Common myeloid progenitor, CD34-positive (primary cell): Measurements from ENCODE around the gene TMEM178B.

Source experiments
- CTCF ChIA-PET: fragments of 350-600 bp; sonication (Branson Sonifier 250); formaldehyde crosslinking; loops from one replicate; lab custom pipeline; 2021; ENCODE audit warnings: antibody characterized with exemption; lab: Charles Lee
- POLR2A ChIA-PET: fragments of 350-600 bp; sonication (Branson Sonifier 250); formaldehyde crosslinking; loops from one replicate; lab custom pipeline; 2021; ENCODE audit warnings: antibody characterized with exemption; lab: Charles Lee
- DNase-seq, 3 donors: peaks; one replicate each; pipeline versions ENCODE4 v3.0.0 to v3.0.0-alpha.2; 2013
- H3K27ac ChIP-seq, 2 experiments: 1 replicate in 1 of 2; 2 replicates in 1 of 2; pipeline ENCODE4 v1.7.0; 2013; ENCODE audit warnings: inconsistent platforms in 2 of 2, low read length in 2 of 2, mild to moderate bottlenecking in 2 of 2, low read depth in 1 of 2, moderate library complexity in 1 of 2; ENCODE audit not compliant: severe bottlenecking in 2 of 2, insufficient read depth in 1 of 2, poor library complexity in 1 of 2
- H3K27me3 ChIP-seq, 5 experiments: replicated peaks in 2 of 5; 1 replicate in 3 of 5; 2 replicates in 2 of 5; pipeline versions ENCODE4 v1.6.1 to v1.7.0; 2013; ENCODE audit warnings: low read length in 4 of 5, mild to moderate bottlenecking in 2 of 5, moderate library complexity in 2 of 5, inconsistent platforms in 1 of 5; ENCODE audit not compliant: insufficient read depth in 5 of 5, control insufficient read depth in 4 of 5
- H3K36me3 ChIP-seq, 4 experiments: 1 replicate in 2 of 4; 2 replicates in 2 of 4; pipeline versions ENCODE4 v1.6.1 to v1.7.0; 2013; ENCODE audit warnings: low read length in 3 of 4, control low read depth in 1 of 4, mild to moderate bottlenecking in 1 of 4; ENCODE audit not compliant: control insufficient read depth in 4 of 4, insufficient read depth in 4 of 4
- H3K4me1 ChIP-seq, 4 experiments: 1 replicate in 3 of 4; 2 replicates in 1 of 4; pipeline versions ENCODE4 v1.6.1 to v1.7.1; 2013; ENCODE audit warnings: low read length in 3 of 4, mild to moderate bottlenecking in 3 of 4, control low read depth in 1 of 4, inconsistent platforms in 1 of 4, moderate library complexity in 1 of 4; ENCODE audit not compliant: control insufficient read depth in 4 of 4, insufficient read depth in 4 of 4; ENCODE audit errors: control extremely low read depth in 1 of 4
- H3K4me3 ChIP-seq, 7 experiments: 1 replicate in 4 of 7; 2 replicates in 3 of 7; pipeline versions ENCODE4 v1.5.1 to v1.7.0; 2013; ENCODE audit warnings: mild to moderate bottlenecking in 7 of 7, low read length in 6 of 7, moderate library complexity in 6 of 7, inconsistent platforms in 2 of 7, low read depth in 2 of 7, control low read depth in 1 of 7; ENCODE audit not compliant: insufficient read depth in 4 of 7, control insufficient read depth in 1 of 7; ENCODE audit errors: extremely low read depth in 1 of 7
- H3K9me3 ChIP-seq, 5 experiments: 1 replicate in 4 of 5; 2 replicates in 1 of 5; pipeline versions ENCODE4 v1.6.1 to v1.7.1; 2013; ENCODE audit warnings: low read length in 4 of 5, mild to moderate bottlenecking in 2 of 5, inconsistent platforms in 1 of 5, low read depth in 1 of 5, moderate library complexity in 1 of 5; ENCODE audit not compliant: control insufficient read depth in 4 of 5, insufficient read depth in 2 of 5; ENCODE audit errors: control extremely low read depth in 1 of 5
- WGBS: methylation state at CpG from one replicate; pipeline ENCODE4 v1.1.5; 2013; ENCODE audit not compliant: insufficient coverage; 5-methylcytosine and 5-hydroxymethylcytosine counted together

The TMEM178B gene

GRCh38 chr7:141151746-141152145 is 77.9 kb downstream of the TMEM178B start:
- Histone ChIP-seq H3K27ac (no peak overlapping the region), H3K27me3 (no peaks in the 10 kb centered on the region), H3K36me3 (no peaks in the 10 kb centered on the region), H3K4me3 (no peak overlapping the region), H3K4me1 (no peaks in the 10 kb centered on the region), H3K9me3 (peaks cover 0 to 1% (median 0%) of the 10 kb centered on the region in 5 experiments)
- CTCF ChIA-PET = no interaction called here
- no peak for DNase-seq
- POLR2A ChIA-PET = no interaction called here
- 100% methylated on average over 4 of the region's 4 CpGs for WGBS

- Histone ChIP-seq H3K4me3 (no peak overlapping the region), H3K4me1 (no peaks in the 10 kb centered on the region), H3K27ac (no peak overlapping the region), H3K36me3 (no peaks in the 10 kb centered on the region), H3K9me3 (peaks cover 0 to 1% (median 0%) of the 10 kb centered on the region in 5 experiments), H3K27me3 (no peaks in the 10 kb centered on the region)
- WGBS = no CpG with 5 or more reads among the region's 3 CpGs
- ChIA-PET CTCF (no interaction called here), POLR2A (no interaction called here)
- no peak for DNase-seq
These were observed 79.4 kb downstream of the TMEM178B start for GRCh38 chr7:141153231-141153630.

GRCh38 chr7:141154131-141154732 is 80.4 kb downstream of the TMEM178B start:
- Histone ChIP-seq H3K27me3 (no peaks in the 10 kb centered on the region), H3K27ac (no peak overlapping the region), H3K4me3 (no peak overlapping the region), H3K4me1 (no peaks in the 10 kb centered on the region), H3K9me3 (peaks cover 0 to 1% (median 0%) of the 10 kb centered on the region in 5 experiments), H3K36me3 (no peaks in the 10 kb centered on the region)
- WGBS = 97% methylated on average over 5 of the region's 6 CpGs
- ChIA-PET CTCF (no interaction called here), POLR2A (no interaction called here)
- DNase-seq = no peak

- Histone ChIP-seq H3K36me3 (no peaks in the 10 kb centered on the region), H3K4me3 (no peak overlapping the region), H3K4me1 (no peaks in the 10 kb centered on the region), H3K27me3 (no peaks in the 10 kb centered on the region), H3K9me3 (peaks cover 0 to 1% (median 0%) of the 10 kb centered on the region in 5 experiments), H3K27ac (no peak overlapping the region)
- DNase-seq = no peak
- WGBS = 77% methylated on average over 3 of the region's 4 CpGs
- CTCF ChIA-PET = no interaction called here
- POLR2A ChIA-PET = no interaction called here
These were observed 82.5 kb downstream of the TMEM178B start for GRCh38 chr7:141156407-141156806.

DNA sequence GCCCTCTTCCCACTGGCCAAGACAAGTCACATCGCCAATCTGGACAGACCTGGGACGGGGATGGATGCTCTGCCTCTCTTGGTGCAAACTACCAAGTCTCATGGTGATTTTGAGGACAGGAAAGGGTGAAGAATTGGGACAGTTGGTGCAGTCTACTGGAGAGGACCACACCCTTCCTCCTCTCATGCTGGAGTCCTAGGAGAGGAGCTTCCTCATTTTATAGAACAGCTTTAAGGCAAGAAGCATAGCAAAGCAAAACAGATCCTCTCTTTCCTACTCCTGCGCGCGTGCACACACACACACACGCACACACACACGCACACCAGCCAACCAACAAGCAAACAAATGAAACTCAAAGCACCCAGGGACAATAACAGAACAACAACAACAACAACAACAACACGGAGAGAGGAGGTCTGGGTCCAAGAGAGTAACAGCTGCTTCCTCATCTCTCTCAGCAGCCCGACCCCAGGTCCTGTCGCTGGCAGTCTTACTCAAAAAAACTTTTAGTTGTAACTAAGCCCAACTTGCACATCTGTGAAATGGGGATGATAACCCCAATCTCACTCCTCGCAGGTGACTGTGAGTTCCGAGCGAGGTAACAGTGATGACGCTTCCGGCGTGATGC is 83.4 kb downstream of the TMEM178B start:
- CTCF ChIA-PET = no interaction called here
- Histone ChIP-seq H3K4me1 (no peaks in the 10 kb centered on the region), H3K36me3 (no peaks in the 10 kb centered on the region), H3K4me3 (no peak overlapping the region), H3K27me3 (no peaks in the 10 kb centered on the region), H3K27ac (no peak overlapping the region), H3K9me3 (peaks cover 0 to 1% (median 0%) of the 10 kb centered on the region in 5 experiments)
- 100% methylated on average over 2 of the region's 16 CpGs for WGBS
- peak in 2 of 3 donors; percentile 7 to 21 for DNase-seq
- POLR2A ChIA-PET = no interaction called here

DNA sequence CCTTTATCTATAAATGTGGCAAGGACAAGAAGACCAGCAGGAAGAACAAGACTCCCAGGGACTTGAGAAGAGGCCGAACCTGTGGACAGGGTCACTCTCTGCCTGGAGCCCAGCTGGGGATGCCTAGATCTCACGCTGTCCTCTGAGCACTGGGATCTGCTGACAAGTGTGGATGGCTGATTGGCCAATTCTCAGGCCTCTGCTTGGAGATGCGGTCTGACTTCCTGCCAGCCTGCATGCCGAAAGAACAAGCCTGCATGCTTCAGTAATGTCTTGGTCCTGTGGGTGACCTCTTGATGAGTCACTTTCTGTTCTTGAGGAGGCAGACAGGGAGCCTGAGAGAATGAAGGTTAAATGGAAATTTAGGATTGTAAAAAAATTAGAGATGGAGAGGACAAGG is 84.7 kb downstream of the TMEM178B start:
- no peaks in the 10 kb centered on the region for H3K27me3 ChIP-seq
- POLR2A ChIA-PET = no interaction called here
- peaks cover 0 to 1% (median 0%) of the 10 kb centered on the region in 5 experiments for H3K9me3 ChIP-seq
- H3K27ac ChIP-seq = no peak overlapping the region
- no peak for DNase-seq
- no peaks in the 10 kb centered on the region for H3K4me1 ChIP-seq
- H3K4me3 ChIP-seq = no peak overlapping the region
- 81% methylated on average over 4 of the region's 4 CpGs for WGBS
- H3K36me3 ChIP-seq = no peaks in the 10 kb centered on the region
- CTCF ChIA-PET = no interaction called here

DNA sequence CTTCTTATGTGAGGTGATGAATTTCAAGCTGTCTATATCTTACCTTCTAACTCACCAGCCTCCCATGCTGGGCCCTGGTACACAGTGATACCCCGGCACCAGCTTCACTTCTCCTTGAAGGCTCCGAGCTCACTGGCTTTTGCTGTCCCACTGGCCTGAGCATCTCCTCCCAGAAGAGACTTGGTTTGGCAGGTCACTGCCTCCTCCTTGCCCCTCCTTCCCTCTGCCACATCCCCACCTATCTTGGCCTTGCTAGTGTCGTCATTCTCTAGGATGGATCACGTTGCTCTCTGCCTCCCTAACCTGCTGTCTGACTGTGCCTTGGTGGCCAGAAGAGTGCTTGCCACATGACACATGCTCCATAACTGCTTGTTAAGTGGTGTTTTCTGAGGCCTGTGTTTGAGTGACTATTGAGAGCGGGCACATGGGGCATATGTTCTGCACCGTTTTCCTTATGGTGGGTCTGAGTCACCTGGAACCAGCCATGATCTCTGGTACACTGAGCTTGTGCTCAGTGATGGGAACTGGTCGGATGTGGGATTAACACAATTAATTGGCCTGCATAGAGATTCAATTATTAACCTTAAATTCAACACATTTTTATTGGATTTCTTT is 86.5 kb downstream of the TMEM178B start:
- Histone ChIP-seq H3K4me3 (no peak overlapping the region), H3K4me1 (no peaks in the 10 kb centered on the region), H3K36me3 (no peaks in the 10 kb centered on the region), H3K9me3 (peaks cover 0 to 1% (median 0%) of the 10 kb centered on the region in 5 experiments), H3K27me3 (no peaks in the 10 kb centered on the region), H3K27ac (no peak overlapping the region)
- WGBS = 93% methylated on average over 4 of the region's 7 CpGs
- ChIA-PET POLR2A (no interaction called here), CTCF (interaction anchor here (1.2 kb wide), 1 partner anchor 10 kb away, joined by 3 read pairs; no protein-coding TSS in a partner anchor)
- DNase-seq = no peak
